HG03575 (cell line): ENCODE results near the gene MYO16.
A peak's percentile ranks its signal among the peaks of the same experiment; 100 is the strongest.
"Not testable (repeated sequence)": the region's sequence is repeated elsewhere in the genome, so short reads cannot be mapped to it uniquely, and the experiment has no call there.

Source experiments
- ATAC-seq: cut with Tn5 transposase; IDR thresholded peaks from one replicate; pipeline ENCODE4 v1.9.1; 2021; ENCODE audit not compliant: unreplicated experiment, insufficient number of reproducible peaks, low FRiP score; ENCODE audit errors: extremely low read depth

The MYO16 gene

DNA sequence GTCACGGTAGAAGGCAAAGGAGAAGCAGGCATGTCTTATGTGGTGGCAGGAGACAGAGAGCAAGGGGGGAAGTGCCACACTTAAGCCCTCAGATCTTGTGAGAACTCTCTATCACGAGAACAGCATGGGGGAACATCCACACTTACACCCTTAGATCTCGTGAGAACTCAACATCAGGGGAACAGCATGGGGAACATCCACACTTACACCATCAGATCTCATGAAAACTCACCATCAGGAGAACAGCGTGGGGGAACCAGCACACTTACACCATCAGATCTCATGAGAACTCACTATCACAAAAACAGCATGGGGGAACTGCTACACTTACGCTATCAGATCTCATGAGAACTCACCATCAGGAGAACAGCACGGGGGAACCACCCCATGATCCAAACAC, 445.0 kb downstream of the MYO16 start:
- no peak for ATAC-seq

- ATAC-seq = no peak
These were observed 445.4 kb downstream of the MYO16 start for GRCh38 chr13:109074853-109075252.

GRCh38 chr13:109087916-109088623, 458.7 kb downstream of the MYO16 start:
- no peak for ATAC-seq

DNA sequence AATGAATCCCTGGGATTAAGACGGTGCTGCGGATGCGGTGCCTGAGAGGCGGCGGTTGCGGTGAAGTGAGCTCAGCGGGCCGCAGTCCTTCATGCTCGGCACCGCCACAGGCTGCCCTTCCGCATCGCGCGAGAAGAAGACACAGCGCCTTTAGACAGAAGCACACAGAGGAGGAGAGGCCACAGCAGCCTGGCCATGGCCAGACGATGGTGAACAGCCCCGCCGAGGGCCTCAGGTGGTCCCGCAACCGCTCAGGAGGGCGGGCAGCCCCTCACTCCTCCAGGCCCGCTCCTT, 459.2 kb downstream of the MYO16 start:
- no peak for ATAC-seq

DNA sequence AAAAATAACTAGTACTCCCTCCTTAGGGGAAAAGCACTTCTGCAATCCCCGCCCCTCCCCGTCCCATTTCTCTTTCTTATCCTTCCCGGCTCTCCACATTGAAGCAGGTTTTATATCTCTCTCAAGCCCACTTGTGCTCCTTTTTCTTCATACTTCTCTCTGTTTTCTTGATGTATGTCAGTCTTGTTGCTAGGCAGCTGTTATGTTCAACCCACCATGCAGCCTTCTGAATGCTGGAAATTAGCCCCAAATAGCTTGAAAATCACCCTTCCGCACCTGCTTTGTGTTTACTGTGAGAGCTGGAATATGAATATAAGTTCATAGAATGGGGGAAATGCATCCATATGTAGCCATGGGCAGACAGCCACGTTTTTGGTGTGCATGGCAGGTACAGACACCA, 461.4 kb downstream of the MYO16 start:
- no peak for ATAC-seq

- no peak for ATAC-seq
These were observed 461.8 kb downstream of the MYO16 start for GRCh38 chr13:109091249-109091648.

DNA sequence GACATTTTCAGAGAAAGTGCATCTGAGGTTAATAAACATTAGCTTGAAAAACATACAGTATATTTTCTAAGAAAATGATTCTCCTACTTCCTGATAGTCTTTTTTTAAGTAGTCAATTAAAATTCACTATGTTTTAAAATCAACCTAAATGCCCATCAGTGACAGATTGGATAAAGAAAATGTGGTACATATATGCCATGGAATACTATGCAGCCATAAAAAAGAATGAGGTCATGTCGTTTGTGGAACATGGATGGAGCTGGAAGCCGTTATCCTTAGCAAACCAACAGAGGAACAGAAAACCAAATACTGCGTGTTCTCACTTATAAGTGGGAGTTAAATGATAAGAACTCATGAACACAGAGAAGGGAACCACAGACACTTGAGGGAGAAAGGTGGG, 462.8 kb downstream of the MYO16 start:
- not testable (repeated sequence) for ATAC-seq

DNA sequence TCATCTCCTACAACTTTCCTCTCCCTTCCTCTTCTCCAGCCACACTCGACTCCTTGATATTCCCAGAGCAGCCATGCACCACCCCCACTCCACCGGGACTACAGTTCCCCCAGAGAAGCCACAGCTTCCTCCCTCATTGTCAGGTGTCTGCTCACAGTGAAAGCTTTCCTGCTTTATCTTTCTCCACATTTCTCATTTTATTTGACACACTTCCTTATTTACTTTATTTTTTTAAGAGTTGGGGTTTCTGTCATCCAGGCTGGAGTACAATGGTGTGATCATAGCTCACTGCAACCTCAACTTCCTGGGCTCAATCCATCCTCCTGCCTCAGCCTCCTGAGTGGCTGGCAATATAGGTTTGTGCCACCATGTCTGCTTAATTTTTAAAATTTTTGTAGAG, 464.6 kb downstream of the MYO16 start:
- no peak for ATAC-seq

DNA sequence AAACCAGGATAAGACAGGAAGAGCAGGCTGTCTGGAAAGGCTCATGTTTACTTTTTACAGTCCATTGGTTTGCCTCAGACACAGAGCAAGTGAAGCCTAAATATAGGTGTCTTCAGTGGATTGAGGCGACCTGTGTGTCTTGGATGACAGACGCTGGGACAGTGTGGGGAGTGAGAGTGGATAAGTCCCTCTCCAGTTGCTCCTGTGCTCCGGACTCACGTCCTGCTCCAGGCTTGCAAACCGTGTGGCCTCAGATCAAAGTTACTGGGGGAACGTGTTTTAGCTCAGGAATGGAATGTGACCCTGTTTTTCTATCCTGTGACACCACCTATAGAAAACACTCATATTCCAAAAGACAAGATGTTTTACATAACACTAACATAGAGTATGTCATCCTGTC, 465.7 kb downstream of the MYO16 start:
- no peak for ATAC-seq

DNA sequence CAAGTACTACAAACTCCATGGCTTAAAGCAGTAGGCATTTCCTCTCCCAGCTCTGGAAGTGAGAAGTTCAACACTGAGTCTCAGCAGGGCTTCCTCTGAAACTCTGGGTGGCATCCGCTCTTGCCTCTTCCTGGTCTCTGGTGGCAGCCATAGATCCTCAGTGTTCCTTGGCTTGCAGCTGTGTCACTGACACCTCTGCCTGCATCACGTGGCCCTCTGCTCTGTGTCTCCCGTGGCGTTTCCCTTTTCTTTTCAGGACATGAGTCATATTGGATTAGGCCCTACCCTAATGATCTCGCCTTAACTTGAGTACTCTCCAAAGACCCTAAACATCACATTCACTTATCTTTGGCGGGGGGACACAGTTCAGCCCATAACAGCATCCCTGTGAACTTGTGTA, 466.7 kb downstream of the MYO16 start:
- no peak for ATAC-seq

- ATAC-seq = no peak
These were observed 471.4 kb downstream of the MYO16 start for GRCh38 chr13:109100705-109101304.

- ATAC-seq = no peak
These were observed 472.2 kb downstream of the MYO16 start for GRCh38 chr13:109101550-109102144.

DNA sequence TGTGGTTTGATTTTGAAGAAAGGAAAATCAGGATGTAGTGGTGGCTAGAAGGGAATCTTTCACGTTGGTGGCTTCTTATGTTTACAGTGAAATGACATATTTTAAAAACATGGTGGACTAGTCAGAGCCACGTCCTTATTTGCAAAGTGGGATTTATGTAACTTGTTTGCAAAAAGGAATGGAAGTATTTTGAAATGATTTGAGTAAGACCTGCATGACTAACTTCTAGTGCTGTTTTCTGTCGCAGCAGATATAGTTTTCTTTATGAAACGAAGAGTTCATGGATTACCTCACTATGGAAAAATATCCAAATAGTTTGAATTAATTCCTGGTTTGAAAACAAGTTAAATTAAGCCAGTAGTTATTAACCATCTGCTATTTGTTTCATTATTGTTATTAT, 476.5 kb downstream of the MYO16 start:
- ATAC-seq = no peak

- ATAC-seq = no peak
These were observed 480.7 kb downstream of the MYO16 start for GRCh38 chr13:109110159-109110558.

DNA sequence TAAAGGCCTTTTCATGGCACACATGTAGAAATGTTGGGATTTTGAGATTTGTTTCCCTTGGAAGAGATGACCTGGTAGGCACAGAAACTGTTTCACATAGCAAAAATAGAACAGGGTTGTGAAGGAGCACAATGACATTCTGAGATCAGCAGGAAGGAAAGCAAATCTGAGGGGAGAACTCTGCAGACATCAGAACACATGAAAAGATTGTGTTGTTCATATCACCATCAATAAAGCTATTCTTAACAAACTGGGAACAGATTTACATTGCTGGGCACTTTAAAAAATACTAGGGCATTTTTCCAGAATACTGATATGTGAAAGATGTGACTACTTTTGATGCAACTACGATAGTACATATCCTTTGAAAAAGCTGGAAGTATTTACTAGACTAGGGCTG, 481.7 kb downstream of the MYO16 start:
- ATAC-seq = no peak

DNA sequence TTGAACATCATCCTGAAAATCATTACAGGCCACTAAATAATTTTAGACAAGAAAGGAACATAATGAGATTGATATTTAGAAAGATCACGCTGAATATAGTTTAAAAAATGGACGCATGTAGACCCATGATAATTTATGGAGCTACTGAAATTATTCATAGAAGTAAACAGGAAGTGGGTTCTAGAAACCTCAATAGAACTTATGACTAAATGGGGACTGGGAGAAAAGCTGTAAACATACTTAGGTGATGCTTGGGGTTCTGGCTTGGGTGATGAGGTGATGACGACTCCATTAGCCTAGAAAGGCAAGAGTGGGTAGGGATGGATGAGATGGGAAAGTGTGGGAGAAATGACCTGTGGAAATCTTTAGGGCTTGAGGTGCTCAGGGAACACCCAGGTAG, 484.0 kb downstream of the MYO16 start:
- ATAC-seq = peak; percentile 69

GRCh38 chr13:109114162-109114561, 484.8 kb downstream of the MYO16 start:
- ATAC-seq = no peak

GRCh38 chr13:109114991-109115390, 485.6 kb downstream of the MYO16 start:
- ATAC-seq = no peak

DNA sequence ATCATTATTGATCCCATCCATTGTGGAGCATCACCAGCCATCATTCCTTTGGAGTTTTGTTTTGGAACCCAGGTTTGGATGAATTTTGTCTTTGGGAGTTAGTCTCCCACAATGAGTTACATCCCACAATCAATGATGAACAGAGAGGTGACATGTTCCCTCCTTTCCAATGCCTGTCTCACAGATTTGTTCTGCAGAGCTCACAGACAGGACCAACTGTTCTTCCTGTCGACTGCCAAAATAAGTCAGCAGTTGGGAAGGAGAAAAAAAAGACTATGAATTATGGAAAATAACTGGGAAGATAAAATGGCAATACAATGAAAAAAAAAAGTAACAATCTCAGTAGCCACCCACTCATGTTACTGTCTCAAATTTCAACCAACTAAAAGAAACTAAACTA, 489.1 kb downstream of the MYO16 start:
- ATAC-seq = no peak

- no peak for ATAC-seq
These were observed 490.5 kb downstream of the MYO16 start for GRCh38 chr13:109119896-109120295.

GRCh38 chr13:109121826-109122225, 492.4 kb downstream of the MYO16 start:
- no peak for ATAC-seq
